ENCODE measurements around the gene CPNE2.

DNA sequence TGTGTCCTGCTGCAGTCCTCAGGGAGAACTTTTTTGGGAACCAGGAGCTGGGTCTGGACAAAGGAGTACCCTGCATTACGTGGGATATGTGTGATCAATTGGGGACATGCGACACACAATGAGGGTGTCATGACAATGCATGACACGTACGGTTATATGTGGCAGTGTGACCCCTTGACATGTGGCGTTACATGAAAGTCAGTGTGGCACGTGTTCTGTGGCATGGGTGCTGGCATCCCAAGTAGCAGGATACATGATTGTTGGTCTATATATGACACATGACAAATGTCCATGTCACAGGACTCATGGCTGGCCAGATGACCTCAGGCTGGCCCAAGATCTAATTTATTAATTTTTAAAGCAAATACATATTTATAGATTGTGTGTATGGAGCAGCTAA, 9.7 kb upstream of the CPNE2 start:
- TF ChIP-seq, protein P1, sequence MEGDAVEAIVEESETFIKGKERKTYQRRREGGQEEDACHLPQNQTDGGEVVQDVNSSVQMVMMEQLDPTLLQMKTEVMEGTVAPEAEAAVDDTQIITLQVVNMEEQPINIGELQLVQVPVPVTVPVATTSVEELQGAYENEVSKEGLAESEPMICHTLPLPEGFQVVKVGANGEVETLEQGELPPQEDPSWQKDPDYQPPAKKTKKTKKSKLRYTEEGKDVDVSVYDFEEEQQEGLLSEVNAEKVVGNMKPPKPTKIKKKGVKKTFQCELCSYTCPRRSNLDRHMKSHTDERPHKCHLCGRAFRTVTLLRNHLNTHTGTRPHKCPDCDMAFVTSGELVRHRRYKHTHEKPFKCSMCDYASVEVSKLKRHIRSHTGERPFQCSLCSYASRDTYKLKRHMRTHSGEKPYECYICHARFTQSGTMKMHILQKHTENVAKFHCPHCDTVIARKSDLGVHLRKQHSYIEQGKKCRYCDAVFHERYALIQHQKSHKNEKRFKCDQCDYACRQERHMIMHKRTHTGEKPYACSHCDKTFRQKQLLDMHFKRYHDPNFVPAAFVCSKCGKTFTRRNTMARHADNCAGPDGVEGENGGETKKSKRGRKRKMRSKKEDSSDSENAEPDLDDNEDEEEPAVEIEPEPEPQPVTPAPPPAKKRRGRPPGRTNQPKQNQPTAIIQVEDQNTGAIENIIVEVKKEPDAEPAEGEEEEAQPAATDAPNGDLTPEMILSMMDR (IDR thresholded peaks at IDR 0.05; ENCODE audit: borderline replicate concordance, extremely low read depth, low read length, poor library complexity, severe bottlenecking), result no peak
- no peak for TF ChIP-seq EZH2 (IDR thresholded peaks at IDR 0.05; ENCODE audit: borderline replicate concordance, low read depth, low read length, severe bottlenecking)

Measured in DND-41 (cell line).